Prostate gland (tissue), 2 donors: Measurements from ENCODE around the gene LIPE. TPM values are rescaled to one million over a fixed set of nuclear protein-coding genes. Genes with fewer than 3 reads are reported as not detected.
A peak's percentile ranks its signal among the peaks of the same experiment; 100 is the strongest.

ENCODE experiments used
- DNase-seq: peaks from one replicate; pipeline ENCODE4 v3.0.0-alpha.2; 2019; ENCODE audit warnings: low spot score
- H3K27ac ChIP-seq, 2 donors: fragments of 200-600 bp; sonication (generic); 2 replicates each; pipeline ENCODE4 v1.5.1; 2017 to 2019
- H3K27me3 ChIP-seq: fragments of 200-600 bp; sonication (generic); replicated peaks from 2 replicates; pipeline ENCODE4 v1.5.1; 2019; ENCODE audit not compliant: insufficient read depth
- H3K36me3 ChIP-seq, 2 donors: fragments of 200-600 bp; sonication (generic); 1 replicate in 1 of 2; 2 replicates in 1 of 2; pipeline versions ENCODE4 v1.5.1 to v1.8.1; 2017 to 2019
- H3K4me1 ChIP-seq: fragments of 200-600 bp; sonication (generic); replicated peaks from 2 replicates; pipeline ENCODE4 v1.5.1; 2019
- H3K4me3 ChIP-seq, 2 donors: fragments of 200-600 bp; sonication (generic); 2 replicates each; pipeline ENCODE4 v1.5.1; 2017 to 2019
- H3K9me3 ChIP-seq: fragments of 200-600 bp; sonication (generic); 2 replicates; pipeline ENCODE4 v1.5.1; 2017
- CTCF ChIP-seq, 4 experiments: fragments of 200-600 bp in 2 of 4; fragments of 450-650 bp in 2 of 4; sonication (generic) in 2 of 4; IDR thresholded peaks; 1 replicate in 3 of 4; 2 replicates in 1 of 4; pipeline ENCODE4 v1.5.1; 2016 to 2019; ENCODE audit warnings: antibody characterized with exemption in 4 of 4, mild to moderate bottlenecking in 2 of 4, moderate library complexity in 2 of 4
- POLR2A ChIP-seq: fragments of 450-650 bp; IDR thresholded peaks from one replicate; pipeline ENCODE4 v1.6.1; 2016; ENCODE audit warnings: antibody characterized with exemption, mild to moderate bottlenecking
- POLR2AphosphoS5 ChIP-seq: sonication (generic); formaldehyde crosslinking; IDR thresholded peaks from one replicate; pipeline ENCODE4 v1.6.1; 2017; ENCODE audit warnings: antibody characterized with exemption
- WGBS: methylation state at CpG from one replicate; pipeline ENCODE4 v1.1.5; 2018; 5-methylcytosine and 5-hydroxymethylcytosine counted together
- intact Hi-C: fragments of 100-400 bp; cut with DNase I; formaldehyde crosslinking; loops from one replicate; pipeline ENCODE4 v1.14.2; 2022
- total RNA-seq, 2 donors: library from RNA; depleted of rRNA; stranded (reverse); fragments of >200 nt; gene quantifications; one replicate each; pipeline ENCODE4 v1.1.0, GENCODE V29; 2016

LIPE gene
- total RNA-seq, 2 donors from 2014 or later = 10.2 to 24.8 TPM

GRCh38 chr19:42443944-42444398 is 16.8 kb upstream of the LIPE start:
- intact Hi-C loops = no loop called here
- H3K36me3 ChIP-seq = no peaks in the 10 kb centered on the region
- no peaks in the 10 kb centered on the region for H3K27me3 ChIP-seq
- H3K27ac ChIP-seq = peak overlapping the region in 1 of 2 donors; percentile 36
- no peak for DNase-seq
- 41% methylated on average over 4 of the region's 4 CpGs for WGBS
- H3K9me3 ChIP-seq = no peaks in the 10 kb centered on the region
- no peak overlapping the region for H3K4me3 ChIP-seq
- no peaks in the 10 kb centered on the region for H3K4me1 ChIP-seq
- TF ChIP-seq POLR2A (no peak), POLR2AphosphoS5 (no peak), CTCF (IDR thresholded peaks at IDR 0.05) (no peak)

GRCh38 chr19:42442833-42443232 is 15.6 kb upstream of the LIPE start, which contains the start of gene CXCL17:
Gene CXCL17, minus strand, starts transcription at chr19:42442946. Its CDS starts 114 bp downstream, at chr19:42442832.
- Histone ChIP-seq H3K9me3 (no peaks in the 10 kb centered on the region), H3K27ac (peak within 1 kb of the TSS; percentile 36 to 50), H3K4me1 (no peaks in the 10 kb centered on the region), H3K36me3 (no peaks in the 10 kb centered on the region), H3K27me3 (no peaks in the 10 kb centered on the region), H3K4me3 (no peak within 1 kb of the TSS)
- peak; percentile 51 for DNase-seq
- WGBS = 65% methylated on average over 7 of the region's 7 CpGs
- TF ChIP-seq CTCF (IDR thresholded peaks at IDR 0.05) (no peak), POLR2AphosphoS5 (peak; percentile 35)
- intact Hi-C loops = no loop called here

GRCh38 chr19:42441049-42441445 is 13.9 kb upstream of the LIPE start:
- Histone ChIP-seq H3K4me1 (no peaks in the 10 kb centered on the region), H3K36me3 (no peaks in the 10 kb centered on the region), H3K27ac (peak overlapping the region; percentile 4 to 12), H3K9me3 (no peaks in the 10 kb centered on the region), H3K4me3 (no peak overlapping the region), H3K27me3 (no peaks in the 10 kb centered on the region)
- no peak for TF ChIP-seq POLR2A
- peak in 1 of 4 experiments; percentile 37 for TF ChIP-seq CTCF (IDR thresholded peaks at IDR 0.05)
- 37% methylated on average over 2 of the region's 2 CpGs for WGBS
- DNase-seq = no peak
- intact Hi-C loops = no loop called here

GRCh38 chr19:42440357-42441048 is 13.3 kb upstream of the LIPE start:
- WGBS = 29% methylated on average over 16 of the region's 16 CpGs
- DNase-seq = peak; percentile 33

More at GRCh38 chr19:42440357-42441048, 13.3 kb upstream of the LIPE start:
- Histone ChIP-seq H3K27ac (peak overlapping the region in 1 of 2 donors; percentile 12), H3K9me3 (no peaks in the 10 kb centered on the region), H3K27me3 (no peaks in the 10 kb centered on the region), H3K4me1 (no peaks in the 10 kb centered on the region), H3K36me3 (no peaks in the 10 kb centered on the region), H3K4me3 (no peak overlapping the region)
- intact Hi-C loops = no loop called here
- TF ChIP-seq POLR2AphosphoS5 (no peak), CTCF (IDR thresholded peaks at IDR 0.05) (peak; percentile 57 to 83 (median 68)), POLR2A (no peak)
